Measurements from ENCODE around the gene AMOTL1. TPM values are rescaled to one million over a fixed set of nuclear protein-coding genes. Genes with fewer than 3 reads are reported as not detected.

The AMOTL1 gene
- total and polyA plus RNA-seq, 9 donors = 31.1 to 61.9 (median 49.3) TPM

DNA sequence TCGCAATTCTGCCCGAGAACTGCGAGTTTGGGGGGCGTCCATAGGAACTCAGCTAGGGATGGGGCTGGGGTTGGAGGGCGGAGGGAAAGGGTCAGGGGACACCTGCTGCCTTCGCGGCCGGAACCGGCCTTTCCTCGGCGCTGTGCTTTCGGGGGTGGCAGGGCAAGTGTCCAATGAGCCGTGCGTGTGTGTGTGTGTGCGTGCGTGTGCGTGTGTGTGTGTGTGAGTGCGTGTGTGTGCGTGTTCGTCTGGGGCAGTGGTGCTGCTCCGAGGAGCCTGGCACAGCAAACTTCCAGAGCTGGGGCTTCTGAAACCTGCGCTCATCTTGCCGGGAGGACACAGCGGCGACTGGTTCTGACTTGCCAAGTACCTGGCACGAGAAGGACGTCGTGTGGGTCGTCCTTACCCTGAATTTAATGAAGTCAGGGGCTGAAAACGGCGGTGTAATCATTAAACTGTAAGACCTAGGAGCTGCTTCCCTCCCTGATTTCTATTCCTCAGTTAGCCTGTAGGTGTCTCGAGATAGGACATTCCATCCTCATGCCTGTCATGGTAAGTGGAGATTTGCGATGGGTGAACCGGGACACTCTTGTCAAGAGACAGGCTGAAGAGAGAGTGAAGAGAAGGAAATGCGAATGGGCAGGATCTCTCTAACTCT is 27.0 kb upstream of the AMOTL1 start:
- peak; percentile 77 for DNase-seq
- 1% methylated on average over 23 of the region's 35 CpGs for WGBS (ENCODE audit: insufficient coverage)
- Histone ChIP-seq H3K4me1 (ENCODE audit: control insufficient read depth, insufficient read depth, low read length) (peaks cover 20% of the 10 kb centered on the region), H3K27ac (ENCODE audit: low read length) (no peak overlapping the region), H3K4me3 (ENCODE audit: low read length) (peak overlapping the region; percentile 49), H3K9me3 (replicated peaks; ENCODE audit: control insufficient read depth, low read depth, low read length) (no peaks in the 10 kb centered on the region), H3K27me3 (ENCODE audit: control insufficient read depth, insufficient read depth, low read length) (peaks cover 13% of the 10 kb centered on the region), H3K36me3 (ENCODE audit: control insufficient read depth, insufficient read depth, low read length) (no peaks in the 10 kb centered on the region)

GRCh38 chr11:94742665-94743064 is 25.5 kb upstream of the AMOTL1 start:
- Histone ChIP-seq H3K4me1 (ENCODE audit: control insufficient read depth, insufficient read depth, low read length) (peaks cover 20% of the 10 kb centered on the region), H3K4me3 (ENCODE audit: low read length) (no peak overlapping the region), H3K9me3 (replicated peaks; ENCODE audit: control insufficient read depth, low read depth, low read length) (no peaks in the 10 kb centered on the region), H3K27ac (ENCODE audit: low read length) (no peak overlapping the region), H3K36me3 (ENCODE audit: control insufficient read depth, insufficient read depth, low read length) (no peaks in the 10 kb centered on the region), H3K27me3 (ENCODE audit: control insufficient read depth, insufficient read depth, low read length) (peaks cover 13% of the 10 kb centered on the region)
- no peak for DNase-seq
- WGBS (ENCODE audit: insufficient coverage) = no CpG with 5 or more reads among the region's 2 CpGs

DNA sequence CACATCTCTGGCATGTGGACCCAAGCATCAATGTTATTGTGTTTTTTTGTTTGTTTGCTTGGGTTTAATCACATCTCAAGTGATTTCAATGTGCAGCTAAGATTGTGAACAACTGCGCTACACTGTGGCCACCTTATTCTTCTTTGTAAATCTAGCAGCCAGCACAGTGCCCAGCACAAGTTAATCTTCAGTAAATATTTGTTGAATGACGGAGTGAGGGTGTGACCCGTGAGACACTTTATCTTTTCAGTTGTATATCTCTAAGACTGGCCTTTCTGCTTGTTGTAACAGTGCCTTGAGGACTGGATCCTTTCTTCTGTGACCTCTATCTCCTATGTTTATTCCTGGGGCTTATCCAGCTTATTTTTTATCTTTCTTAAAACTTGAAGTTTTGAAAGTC is 21.4 kb upstream of the AMOTL1 start:
- Histone ChIP-seq H3K27ac (ENCODE audit: low read length) (no peak overlapping the region), H3K36me3 (ENCODE audit: control insufficient read depth, insufficient read depth, low read length) (no peaks in the 10 kb centered on the region), H3K9me3 (replicated peaks; ENCODE audit: control insufficient read depth, low read depth, low read length) (no peaks in the 10 kb centered on the region), H3K4me1 (ENCODE audit: control insufficient read depth, insufficient read depth, low read length) (peaks cover 8% of the 10 kb centered on the region), H3K27me3 (ENCODE audit: control insufficient read depth, insufficient read depth, low read length) (no peaks in the 10 kb centered on the region), H3K4me3 (ENCODE audit: low read length) (no peak overlapping the region)
- DNase-seq = no peak
- no CpG with 5 or more reads among the region's 3 CpGs for whole genome bisulfite sequencing (ENCODE audit: insufficient coverage)

DNA sequence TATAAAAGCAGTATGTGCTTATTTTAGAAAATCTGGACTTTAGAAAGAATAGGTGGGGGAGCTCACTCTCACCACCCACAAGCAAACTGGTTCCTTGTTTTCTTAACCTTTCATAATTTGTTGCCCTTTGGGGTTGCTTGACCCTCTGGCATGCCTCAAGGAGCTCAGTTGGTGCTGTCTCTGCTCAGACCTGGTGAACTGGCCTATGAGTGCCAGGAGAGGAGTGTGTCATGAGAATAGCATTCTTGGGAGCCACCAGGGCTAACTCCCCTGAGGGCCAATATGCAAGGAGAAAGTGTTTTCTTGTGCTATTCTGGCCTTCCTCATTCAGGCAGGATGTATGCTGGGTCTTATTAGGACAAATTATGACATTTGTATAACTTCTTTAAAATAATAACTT is 21.0 kb upstream of the AMOTL1 start:
- Histone ChIP-seq H3K4me3 (ENCODE audit: low read length) (no peak overlapping the region), H3K36me3 (ENCODE audit: control insufficient read depth, insufficient read depth, low read length) (no peaks in the 10 kb centered on the region), H3K4me1 (ENCODE audit: control insufficient read depth, insufficient read depth, low read length) (peaks cover 7% of the 10 kb centered on the region), H3K27ac (ENCODE audit: low read length) (no peak overlapping the region), H3K27me3 (ENCODE audit: control insufficient read depth, insufficient read depth, low read length) (no peaks in the 10 kb centered on the region), H3K9me3 (replicated peaks; ENCODE audit: control insufficient read depth, low read depth, low read length) (no peaks in the 10 kb centered on the region)
- DNase-seq = no peak

- Histone ChIP-seq H3K4me3 (ENCODE audit: low read length) (no peak overlapping the region), H3K4me1 (ENCODE audit: control insufficient read depth, insufficient read depth, low read length) (peaks cover 8% of the 10 kb centered on the region), H3K36me3 (ENCODE audit: control insufficient read depth, insufficient read depth, low read length) (no peaks in the 10 kb centered on the region), H3K27me3 (ENCODE audit: control insufficient read depth, insufficient read depth, low read length) (no peaks in the 10 kb centered on the region), H3K9me3 (replicated peaks; ENCODE audit: control insufficient read depth, low read depth, low read length) (no peaks in the 10 kb centered on the region), H3K27ac (ENCODE audit: low read length) (no peak overlapping the region)
- WGBS (ENCODE audit: insufficient coverage) = no CpG with 5 or more reads among the region's 4 CpGs
- DNase-seq = no peak
These were observed 20.5 kb upstream of the AMOTL1 start for GRCh38 chr11:94747601-94748041.

DNA sequence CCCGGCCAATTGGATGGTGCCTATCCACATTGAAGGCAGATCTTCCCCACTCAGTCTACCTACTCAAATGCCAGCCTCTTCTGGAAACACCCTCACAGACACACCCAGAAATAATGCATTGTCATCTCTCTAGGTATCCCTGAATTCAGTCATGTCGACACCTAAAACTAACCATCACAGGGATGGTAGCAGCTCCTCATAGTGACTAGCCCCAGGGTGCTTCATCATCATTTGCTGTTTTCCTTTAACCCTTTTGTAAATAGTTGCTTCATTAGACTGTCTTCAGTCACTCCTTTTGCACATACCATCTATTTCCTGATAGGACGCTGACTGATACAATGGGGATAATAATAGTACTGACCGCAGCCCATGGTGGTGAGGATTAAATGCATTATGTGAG is 18.8 kb upstream of the AMOTL1 start:
- H3K27me3 ChIP-seq (ENCODE audit: control insufficient read depth, insufficient read depth, low read length) = no peaks in the 10 kb centered on the region
- WGBS (ENCODE audit: insufficient coverage) = 93% methylated on average over 2 of the region's 4 CpGs
- H3K36me3 ChIP-seq (ENCODE audit: control insufficient read depth, insufficient read depth, low read length) = no peaks in the 10 kb centered on the region
- H3K4me1 ChIP-seq (ENCODE audit: control insufficient read depth, insufficient read depth, low read length) = peaks cover 8% of the 10 kb centered on the region
- no peak overlapping the region for H3K4me3 ChIP-seq (ENCODE audit: low read length)
- H3K9me3 ChIP-seq (replicated peaks; ENCODE audit: control insufficient read depth, low read depth, low read length) = no peaks in the 10 kb centered on the region
- no peak overlapping the region for H3K27ac ChIP-seq (ENCODE audit: low read length)
- no peak for DNase-seq

GRCh38 chr11:94750319-94751217 is 17.6 kb upstream of the AMOTL1 start:
- H3K27me3 ChIP-seq (ENCODE audit: control insufficient read depth, insufficient read depth, low read length) = no peaks in the 10 kb centered on the region
- H3K4me1 ChIP-seq (ENCODE audit: control insufficient read depth, insufficient read depth, low read length) = peaks cover 8% of the 10 kb centered on the region
- H3K36me3 ChIP-seq (ENCODE audit: control insufficient read depth, insufficient read depth, low read length) = no peaks in the 10 kb centered on the region
- no peak overlapping the region for H3K4me3 ChIP-seq (ENCODE audit: low read length)
- no peaks in the 10 kb centered on the region for H3K9me3 ChIP-seq (replicated peaks; ENCODE audit: control insufficient read depth, low read depth, low read length)
- WGBS (ENCODE audit: insufficient coverage) = 74% methylated on average over 5 of the region's 10 CpGs
- DNase-seq = no peak
- H3K27ac ChIP-seq (ENCODE audit: low read length) = peak overlapping the region; percentile 57

GRCh38 chr11:94751218-94751609 is 16.9 kb upstream of the AMOTL1 start:
- Histone ChIP-seq H3K27me3 (ENCODE audit: control insufficient read depth, insufficient read depth, low read length) (no peaks in the 10 kb centered on the region), H3K36me3 (ENCODE audit: control insufficient read depth, insufficient read depth, low read length) (no peaks in the 10 kb centered on the region), H3K9me3 (replicated peaks; ENCODE audit: control insufficient read depth, low read depth, low read length) (no peaks in the 10 kb centered on the region), H3K4me1 (ENCODE audit: control insufficient read depth, insufficient read depth, low read length) (peaks cover 8% of the 10 kb centered on the region), H3K4me3 (ENCODE audit: low read length) (no peak overlapping the region), H3K27ac (ENCODE audit: low read length) (no peak overlapping the region)
- 20% methylated on average over 1 of the region's 5 CpGs for WGBS (ENCODE audit: insufficient coverage)
- DNase-seq = no peak

DNA sequence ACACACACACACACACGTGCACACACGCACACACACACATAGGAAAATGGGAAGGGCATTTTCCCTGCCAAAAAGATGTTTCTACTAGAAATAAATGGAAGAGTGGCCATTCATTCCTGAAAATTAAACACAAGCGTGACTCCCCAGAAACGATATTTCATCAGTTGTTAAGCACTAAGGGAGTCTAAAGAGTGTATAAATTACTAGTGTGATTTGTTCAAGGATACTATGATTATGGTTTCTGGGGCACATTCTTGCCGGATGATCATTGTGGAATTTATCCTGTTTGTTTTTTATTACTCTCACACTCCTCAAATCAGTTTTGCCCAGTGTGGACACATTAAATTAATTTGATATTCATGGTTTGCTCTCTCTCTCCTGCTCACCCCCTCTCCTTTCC is 16.4 kb upstream of the AMOTL1 start:
- peaks cover 8% of the 10 kb centered on the region for H3K4me1 ChIP-seq (ENCODE audit: control insufficient read depth, insufficient read depth, low read length)
- H3K4me3 ChIP-seq (ENCODE audit: low read length) = no peak overlapping the region
- no peaks in the 10 kb centered on the region for H3K36me3 ChIP-seq (ENCODE audit: control insufficient read depth, insufficient read depth, low read length)
- no peaks in the 10 kb centered on the region for H3K9me3 ChIP-seq (replicated peaks; ENCODE audit: control insufficient read depth, low read depth, low read length)
- H3K27me3 ChIP-seq (ENCODE audit: control insufficient read depth, insufficient read depth, low read length) = no peaks in the 10 kb centered on the region
- DNase-seq = no peak
- no peak overlapping the region for H3K27ac ChIP-seq (ENCODE audit: low read length)
- no CpG with 5 or more reads among the region's 5 CpGs for WGBS (ENCODE audit: insufficient coverage)

- Histone ChIP-seq H3K4me3 (ENCODE audit: low read length) (no peak overlapping the region), H3K4me1 (ENCODE audit: control insufficient read depth, insufficient read depth, low read length) (peaks cover 8% of the 10 kb centered on the region), H3K36me3 (ENCODE audit: control insufficient read depth, insufficient read depth, low read length) (no peaks in the 10 kb centered on the region), H3K9me3 (replicated peaks; ENCODE audit: control insufficient read depth, low read depth, low read length) (no peaks in the 10 kb centered on the region), H3K27ac (ENCODE audit: low read length) (no peak overlapping the region), H3K27me3 (ENCODE audit: control insufficient read depth, insufficient read depth, low read length) (no peaks in the 10 kb centered on the region)
- WGBS (ENCODE audit: insufficient coverage) = no CpG with 5 or more reads among the region's 1 CpG
- no peak for DNase-seq
These were observed 14.5 kb upstream of the AMOTL1 start for GRCh38 chr11:94753630-94754029.

All from muscle of leg (tissue), 11 donors.